Measurements from ENCODE around the gene AEN. TPM values are rescaled to one million over a fixed set of nuclear protein-coding genes. Genes with fewer than 3 reads are reported as not detected.

AEN gene
- total and polyA plus RNA-seq, 8 donors: 8.9 to 26.8 (median 15.1) TPM

DNA sequence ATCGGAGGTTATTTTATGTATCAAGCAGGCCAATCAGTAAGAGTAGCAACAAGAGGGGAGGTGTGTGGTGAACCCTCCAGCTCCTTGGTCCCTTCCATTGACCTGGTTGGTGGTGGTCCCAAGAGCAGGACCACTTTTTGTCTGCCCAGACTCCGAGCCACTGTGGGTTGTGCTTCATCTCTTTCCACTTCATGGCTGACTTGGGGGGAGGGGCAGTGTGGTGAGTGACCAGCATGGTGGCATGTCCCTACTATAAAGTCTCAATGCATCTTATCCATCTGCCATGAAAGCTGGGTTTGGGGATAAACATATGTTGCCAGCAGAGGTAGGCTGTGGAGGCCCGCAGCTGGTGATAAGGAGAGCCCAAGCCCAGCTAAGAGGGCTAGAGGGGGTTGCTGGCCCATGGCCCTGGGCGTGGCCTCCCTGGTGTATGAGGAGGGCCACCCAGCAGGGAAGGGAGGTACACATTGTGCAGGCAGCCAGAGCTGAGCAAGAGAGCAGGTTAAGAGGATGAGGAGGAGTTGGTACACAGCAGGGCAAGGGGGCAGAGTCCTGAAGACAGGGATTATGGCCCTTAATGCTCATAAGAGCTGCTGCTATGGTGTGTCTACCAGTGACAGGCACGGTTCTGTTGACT, 7.0 kb downstream of the AEN start:
- Histone ChIP-seq H3K4me3 (no peak overlapping the region), H3K9me3 (no peaks in the 10 kb centered on the region), H3K36me3 (peaks cover 0 to 55% (median 28%) of the 10 kb centered on the region in 3 donors), H3K4me1 (peaks cover 22 to 25% (median 23%) of the 10 kb centered on the region in 3 donors), H3K27ac (no peak overlapping the region), H3K27me3 (no peaks in the 10 kb centered on the region)
- ATAC-seq (no peak), DNase-seq (no peak), FAIRE-seq (no peak)
- TF ChIP-seq, protein P1, sequence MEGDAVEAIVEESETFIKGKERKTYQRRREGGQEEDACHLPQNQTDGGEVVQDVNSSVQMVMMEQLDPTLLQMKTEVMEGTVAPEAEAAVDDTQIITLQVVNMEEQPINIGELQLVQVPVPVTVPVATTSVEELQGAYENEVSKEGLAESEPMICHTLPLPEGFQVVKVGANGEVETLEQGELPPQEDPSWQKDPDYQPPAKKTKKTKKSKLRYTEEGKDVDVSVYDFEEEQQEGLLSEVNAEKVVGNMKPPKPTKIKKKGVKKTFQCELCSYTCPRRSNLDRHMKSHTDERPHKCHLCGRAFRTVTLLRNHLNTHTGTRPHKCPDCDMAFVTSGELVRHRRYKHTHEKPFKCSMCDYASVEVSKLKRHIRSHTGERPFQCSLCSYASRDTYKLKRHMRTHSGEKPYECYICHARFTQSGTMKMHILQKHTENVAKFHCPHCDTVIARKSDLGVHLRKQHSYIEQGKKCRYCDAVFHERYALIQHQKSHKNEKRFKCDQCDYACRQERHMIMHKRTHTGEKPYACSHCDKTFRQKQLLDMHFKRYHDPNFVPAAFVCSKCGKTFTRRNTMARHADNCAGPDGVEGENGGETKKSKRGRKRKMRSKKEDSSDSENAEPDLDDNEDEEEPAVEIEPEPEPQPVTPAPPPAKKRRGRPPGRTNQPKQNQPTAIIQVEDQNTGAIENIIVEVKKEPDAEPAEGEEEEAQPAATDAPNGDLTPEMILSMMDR (IDR thresholded peaks at IDR 0.05): no peak
- WGBS, 2 donors: 66 to 77% methylated on average over 5 of the region's 5 CpGs
- intact Hi-C loops (cut with DNase I): no loop called here

DNA sequence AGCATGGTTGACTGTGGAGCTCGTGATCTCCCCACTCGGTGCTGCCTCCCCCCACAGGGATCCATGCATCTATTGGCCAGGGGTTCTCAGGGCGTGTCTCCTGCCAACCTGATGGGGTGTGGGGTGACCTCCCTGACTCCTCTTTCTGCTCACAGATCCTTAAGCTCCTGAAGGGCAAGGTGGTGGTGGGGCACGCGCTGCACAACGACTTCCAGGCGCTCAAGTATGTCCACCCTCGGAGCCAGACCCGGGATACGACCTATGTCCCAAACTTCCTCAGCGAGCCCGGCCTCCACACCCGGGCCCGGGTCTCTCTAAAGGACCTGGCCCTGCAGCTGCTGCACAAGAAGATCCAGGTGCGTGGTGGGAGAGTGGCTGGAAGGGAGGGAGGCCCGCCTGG, 7.9 kb downstream of the AEN start:
- TF ChIP-seq, protein P1 (IDR thresholded peaks at IDR 0.05): no peak
- FAIRE-seq: no peak
- ATAC-seq: no peak
- H3K4me1 ChIP-seq: peaks cover 14 to 18% (median 18%) of the 10 kb centered on the region in 3 donors
- H3K27ac ChIP-seq: no peak overlapping the region
- 85 to 88% methylated on average over 16 of the region's 16 CpGs for WGBS, 2 donors
- H3K27me3 ChIP-seq: no peaks in the 10 kb centered on the region
- no peaks in the 10 kb centered on the region for H3K9me3 ChIP-seq
- intact Hi-C loops (cut with DNase I): no loop called here
- H3K36me3 ChIP-seq: peaks cover 0 to 55% (median 28%) of the 10 kb centered on the region in 3 donors
- no peak overlapping the region for H3K4me3 ChIP-seq
- DNase-seq: no peak

GRCh38 chr15:88630141-88630721, 9.1 kb downstream of the AEN start:
- Histone ChIP-seq H3K9me3 (no peaks in the 10 kb centered on the region), H3K36me3 (peaks cover 0 to 55% (median 28%) of the 10 kb centered on the region in 3 donors), H3K4me3 (no peak overlapping the region), H3K27me3 (no peaks in the 10 kb centered on the region), H3K4me1 (peaks cover 5 to 14% (median 10%) of the 10 kb centered on the region in 3 donors), H3K27ac (no peak overlapping the region)
- FAIRE-seq (no peak), DNase-seq (no peak), ATAC-seq (peak in 3 of 4 donors; percentile 33 to 60 (median 44))
- TF ChIP-seq, protein P1 (IDR thresholded peaks at IDR 0.05): no peak
- WGBS, 2 donors: 72 to 80% methylated on average over 9 of the region's 9 CpGs
- intact Hi-C loops (cut with DNase I): no loop called here

DNA sequence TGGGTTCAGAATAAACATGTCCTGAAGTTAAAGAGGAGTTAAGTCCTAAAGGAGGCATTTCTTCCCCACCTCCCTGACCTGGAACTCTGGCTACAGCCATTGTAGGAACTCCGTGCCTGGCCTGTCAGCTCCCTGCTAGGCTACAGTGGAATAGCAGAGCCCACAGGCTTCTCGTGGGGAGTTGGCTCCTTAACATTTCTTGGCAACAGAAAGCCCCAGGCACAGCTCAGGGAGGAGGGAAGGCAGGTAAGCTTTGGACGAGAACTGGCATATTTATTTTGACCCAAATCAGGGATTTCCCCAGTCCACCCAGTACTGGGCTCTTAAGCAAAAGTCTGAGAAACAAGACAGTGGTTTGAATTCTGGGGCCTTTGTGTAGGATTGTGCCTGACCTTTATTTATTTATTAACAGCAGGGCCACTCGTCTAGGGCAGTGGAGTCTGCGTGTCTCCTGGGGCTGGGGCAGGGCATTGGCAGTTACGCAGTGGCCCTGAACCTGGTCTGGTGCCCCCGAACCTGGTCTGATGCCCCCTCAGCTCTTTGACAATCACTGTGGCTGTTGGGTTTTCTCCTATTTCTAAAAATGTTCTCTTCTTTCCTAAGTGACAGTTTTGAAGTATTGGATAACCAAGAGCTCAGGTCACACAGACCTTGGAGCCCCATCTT, 9.8 kb downstream of the AEN start:
- TF ChIP-seq, protein P1 (IDR thresholded peaks at IDR 0.05): no peak
- 69 to 88% methylated on average over 7 of the region's 7 CpGs for WGBS, 2 donors
- H3K27ac ChIP-seq: no peak overlapping the region
- no peaks in the 10 kb centered on the region for H3K9me3 ChIP-seq
- FAIRE-seq: no peak
- peaks cover 8 to 10% (median 8%) of the 10 kb centered on the region in 3 donors for H3K4me1 ChIP-seq
- no peak overlapping the region for H3K4me3 ChIP-seq
- no peak for DNase-seq
- H3K27me3 ChIP-seq: no peaks in the 10 kb centered on the region
- intact Hi-C loops (cut with DNase I): no loop called here
- peaks cover 0 to 55% (median 28%) of the 10 kb centered on the region in 3 donors for H3K36me3 ChIP-seq
- ATAC-seq: no peak

Data from pancreas (tissue), 10 donors.